PC-9 (cell line): Measurements from ENCODE around the gene RFX8. TPM values are rescaled to one million over a fixed set of nuclear protein-coding genes. Genes with fewer than 3 reads are reported as not detected.

Experiments used
- BruUV-seq: library from RNA; stranded (reverse); fragments of 400-500 nt; replicated peaks from 2 replicates; lab custom pipeline; 2021; lab: Mats Ljungman, UMichigan
- CTCF ChIA-PET: fragments of 300-600 bp; sonication (Branson Sonifier 250); formaldehyde crosslinking; loops from one replicate; lab custom pipeline; 2022; ENCODE audit warnings: antibody characterized with exemption; lab: Charles Lee
- POLR2A ChIA-PET: fragments of 300-600 bp; sonication (Branson Sonifier 250); formaldehyde crosslinking; loops from one replicate; lab custom pipeline; 2022; ENCODE audit warnings: antibody characterized with exemption; ENCODE audit not compliant: unreplicated experiment; lab: Charles Lee
- DNase-seq, 2 experiments: peaks; one replicate each; pipeline versions ENCODE4 v3.0.0 to v3.0.0-alpha.2; 2015 to 2022; ENCODE audit warnings: mixed read lengths in 1 of 2
- H2AFZ ChIP-seq: fragments of 200-600 bp; sonication (generic); 2 replicates; pipeline ENCODE4 v1.8.1; 2017; ENCODE audit warnings: antibody characterized with exemption
- H3F3A ChIP-seq: fragments of 200-600 bp; sonication (generic); 2 replicates; pipeline ENCODE4 v1.8.1; 2017; ENCODE audit warnings: antibody characterized with exemption, mild to moderate bottlenecking, low read depth; ENCODE audit not compliant: insufficient read depth
- H3K27ac ChIP-seq: fragments of 200-600 bp; sonication (generic); 2 replicates; pipeline ENCODE4 v1.6.1; 2016; ENCODE audit warnings: mixed run types
- H3K27me3 ChIP-seq: fragments of 200-600 bp; sonication (generic); 2 replicates; pipeline ENCODE4 v1.6.1; 2016; ENCODE audit warnings: low read depth, mixed run types; ENCODE audit not compliant: insufficient read depth
- H3K36me3 ChIP-seq: fragments of 200-600 bp; sonication (generic); 2 replicates; pipeline ENCODE4 v1.6.1; 2016; ENCODE audit warnings: low read depth, mixed run types
- H3K4me1 ChIP-seq: fragments of 200-600 bp; sonication (generic); replicated peaks from 2 replicates; pipeline ENCODE4 v1.6.1; 2016; ENCODE audit warnings: mixed run types; ENCODE audit not compliant: insufficient read depth
- H3K4me2 ChIP-seq: fragments of 200-600 bp; sonication (generic); 2 replicates; pipeline ENCODE4 v1.6.1; 2017; ENCODE audit warnings: mixed run types
- H3K4me3 ChIP-seq: fragments of 200-600 bp; sonication (generic); 2 replicates; pipeline ENCODE4 v1.6.1; 2016; ENCODE audit warnings: mixed run types
- H3K79me2 ChIP-seq: fragments of 200-600 bp; sonication (generic); 2 replicates; pipeline ENCODE4 v1.6.1; 2017; ENCODE audit warnings: low read depth, mixed run types
- H3K9me2 ChIP-seq: fragments of 200-600 bp; sonication (generic); 2 replicates; pipeline ENCODE4 v1.8.1; 2017; ENCODE audit warnings: mild to moderate bottlenecking; ENCODE audit not compliant: insufficient read depth
- H3K9me3 ChIP-seq: fragments of 200-600 bp; sonication (generic); 2 replicates; pipeline ENCODE4 v1.8.1; 2016; ENCODE audit warnings: low read depth; ENCODE audit not compliant: insufficient read depth
- H4K20me1 ChIP-seq: fragments of 200-600 bp; sonication (generic); 2 replicates; pipeline ENCODE4 v1.8.1; 2017; ENCODE audit not compliant: insufficient read depth
- EZH2 ChIP-seq: fragments of 200-600 bp; sonication (generic); IDR thresholded peaks from 2 replicates; pipeline ENCODE4 v1.8.0; 2017; ENCODE audit warnings: antibody characterized with exemption, low read depth
- intact Hi-C: fragments of 100-400 bp; cut with micrococcal nuclease; formaldehyde crosslinking; loops from one replicate; pipeline ENCODE4 v1.10.0; 2022; ENCODE audit not compliant: unreplicated experiment
- total RNA-seq: library from RNA; stranded (reverse); gene quantifications from 2 replicates; pipeline ENCODE4 v1.2.3, GENCODE V29; 2021
- TF ChIP-seq, protein P1 (sequence below): fragments of 200-600 bp; sonication (generic); conservative IDR thresholded peaks from 2 replicates; pipeline ENCODE4 v1.6.1; 2017; ENCODE audit warnings: mixed run types, antibody characterized with exemption, mild to moderate bottlenecking, moderate library complexity

RFX8 gene
- total RNA-seq, 1 experiment from 2014 or later = not detected

DNA sequence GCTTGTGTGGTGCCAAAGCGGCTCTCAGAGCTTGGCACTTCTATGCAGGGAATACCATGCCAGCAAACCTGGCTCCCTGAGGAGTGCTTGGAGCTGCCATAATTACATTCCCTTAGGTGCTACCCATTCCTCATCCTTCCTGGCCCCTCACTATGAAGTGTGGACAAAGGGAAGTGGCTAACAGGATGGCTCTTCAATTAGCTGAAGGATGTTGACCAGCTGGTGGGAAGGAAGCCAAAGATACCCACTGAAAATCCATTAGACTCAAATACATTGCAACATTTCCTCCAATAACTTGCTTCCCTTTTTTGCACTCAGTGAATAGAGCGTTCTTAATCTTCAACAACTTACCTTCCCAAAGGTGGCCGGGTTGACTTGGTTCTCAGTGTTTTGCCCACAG is 8.5 kb downstream of the RFX8 start:
- Histone ChIP-seq H3K36me3 (no peaks in the 10 kb centered on the region), H3K4me3 (no peak overlapping the region), H3K27me3 (no peaks in the 10 kb centered on the region), H3K9me2 (no peaks in the 10 kb centered on the region), H3K4me1 (no peaks in the 10 kb centered on the region), H2AFZ (no peak overlapping the region), H3K79me2 (no peaks in the 10 kb centered on the region), H3F3A (no peaks in the 10 kb centered on the region; the same call in 1 of the 2 replicates), H3K4me2 (no peak overlapping the region), H3K9me3 (no peaks in the 10 kb centered on the region), H3K27ac (no peak overlapping the region), H4K20me1 (no peaks in the 10 kb centered on the region)
- BruUV-seq = no TSS peak
- no peak for TF ChIP-seq EZH2
- TF ChIP-seq, protein P1, sequence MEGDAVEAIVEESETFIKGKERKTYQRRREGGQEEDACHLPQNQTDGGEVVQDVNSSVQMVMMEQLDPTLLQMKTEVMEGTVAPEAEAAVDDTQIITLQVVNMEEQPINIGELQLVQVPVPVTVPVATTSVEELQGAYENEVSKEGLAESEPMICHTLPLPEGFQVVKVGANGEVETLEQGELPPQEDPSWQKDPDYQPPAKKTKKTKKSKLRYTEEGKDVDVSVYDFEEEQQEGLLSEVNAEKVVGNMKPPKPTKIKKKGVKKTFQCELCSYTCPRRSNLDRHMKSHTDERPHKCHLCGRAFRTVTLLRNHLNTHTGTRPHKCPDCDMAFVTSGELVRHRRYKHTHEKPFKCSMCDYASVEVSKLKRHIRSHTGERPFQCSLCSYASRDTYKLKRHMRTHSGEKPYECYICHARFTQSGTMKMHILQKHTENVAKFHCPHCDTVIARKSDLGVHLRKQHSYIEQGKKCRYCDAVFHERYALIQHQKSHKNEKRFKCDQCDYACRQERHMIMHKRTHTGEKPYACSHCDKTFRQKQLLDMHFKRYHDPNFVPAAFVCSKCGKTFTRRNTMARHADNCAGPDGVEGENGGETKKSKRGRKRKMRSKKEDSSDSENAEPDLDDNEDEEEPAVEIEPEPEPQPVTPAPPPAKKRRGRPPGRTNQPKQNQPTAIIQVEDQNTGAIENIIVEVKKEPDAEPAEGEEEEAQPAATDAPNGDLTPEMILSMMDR = no peak
- POLR2A ChIA-PET = no interaction called here
- DNase-seq = no peak
- CTCF ChIA-PET = no interaction called here
- intact Hi-C loops = no loop called here

DNA sequence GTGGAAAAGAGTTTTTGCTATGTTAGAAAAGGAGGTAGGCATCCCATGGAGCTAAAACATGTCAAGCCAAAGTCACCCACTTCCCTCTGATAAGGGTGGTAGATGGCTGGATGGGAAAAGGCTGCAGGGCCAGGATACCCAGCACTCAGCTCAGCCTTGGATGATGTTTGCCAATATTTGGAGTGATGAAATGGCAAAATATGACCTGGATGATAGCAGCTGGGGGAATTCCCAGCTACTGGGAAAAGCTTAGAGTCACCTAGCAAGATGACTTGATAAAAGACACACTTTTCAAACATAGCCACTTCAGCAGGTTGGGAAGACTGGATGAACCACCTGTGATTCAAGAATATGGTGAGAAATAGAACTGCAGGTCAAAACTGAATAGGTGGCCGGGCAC is 10.1 kb downstream of the RFX8 start:
- Histone ChIP-seq H3K4me1 (no peaks in the 10 kb centered on the region), H3K27me3 (no peaks in the 10 kb centered on the region), H3K27ac (no peak overlapping the region), H3K4me3 (no peak overlapping the region), H3K9me2 (no peaks in the 10 kb centered on the region), H3K79me2 (no peaks in the 10 kb centered on the region), H3K4me2 (no peak overlapping the region), H3F3A (no peaks in the 10 kb centered on the region; the same call in 1 of the 2 replicates), H3K9me3 (no peaks in the 10 kb centered on the region), H2AFZ (no peak overlapping the region), H3K36me3 (no peaks in the 10 kb centered on the region), H4K20me1 (no peaks in the 10 kb centered on the region)
- TF ChIP-seq EZH2 = no peak
- TF ChIP-seq, protein P1 = no peak
- no peak for DNase-seq
- intact Hi-C loops = no loop called here
- CTCF ChIA-PET = no interaction called here
- POLR2A ChIA-PET = no interaction called here
- no TSS peak for BruUV-seq

DNA sequence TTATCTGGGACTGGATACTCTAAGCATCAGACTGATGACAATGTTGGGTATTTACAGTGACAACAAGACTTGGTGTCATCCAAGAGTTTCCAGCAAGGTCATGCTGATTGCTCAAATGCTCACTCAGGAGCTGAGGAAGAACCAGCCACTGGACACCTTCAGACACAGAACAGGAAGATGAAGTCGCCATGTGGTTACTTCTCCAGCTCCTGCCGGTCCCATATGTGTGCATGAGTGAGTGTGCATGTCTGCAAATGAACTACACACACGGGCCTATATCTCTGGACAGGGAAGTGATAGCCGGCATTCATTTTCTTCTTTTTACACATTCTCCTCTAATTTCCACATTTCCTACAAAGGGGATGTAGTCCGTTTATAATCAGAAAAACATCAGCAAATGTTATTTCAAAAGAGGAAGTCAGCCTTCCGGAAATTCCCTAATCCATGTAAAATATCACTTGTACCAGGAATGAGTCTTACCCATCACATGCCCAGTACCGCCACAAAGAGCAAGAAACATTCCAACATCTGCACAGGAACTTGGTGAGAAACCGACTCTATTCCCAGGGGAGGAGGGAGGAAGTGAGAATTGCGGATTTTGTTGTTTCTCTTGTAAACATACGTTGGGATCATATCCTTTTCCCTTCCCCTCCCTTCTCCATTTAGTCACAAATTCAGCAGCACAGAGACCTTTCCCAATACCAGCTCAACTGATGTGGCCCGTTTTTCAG is 10.8 kb downstream of the RFX8 start:
- TF ChIP-seq EZH2 = no peak
- TF ChIP-seq, protein P1 = no peak
- Histone ChIP-seq H3K27me3 (no peaks in the 10 kb centered on the region), H3K4me1 (no peaks in the 10 kb centered on the region), H3K79me2 (no peaks in the 10 kb centered on the region), H3F3A (no peaks in the 10 kb centered on the region), H3K27ac (no peak overlapping the region), H3K4me3 (no peak overlapping the region), H3K36me3 (no peaks in the 10 kb centered on the region), H2AFZ (no peak overlapping the region), H3K4me2 (no peak overlapping the region), H3K9me3 (no peaks in the 10 kb centered on the region), H4K20me1 (no peaks in the 10 kb centered on the region), H3K9me2 (no peaks in the 10 kb centered on the region)
- intact Hi-C loops = no loop called here
- DNase-seq = no peak
- BruUV-seq = no TSS peak
- ChIA-PET POLR2A (no interaction called here), CTCF (no interaction called here)
